Panc1 (cell line): ENCODE results near the gene PDK2. TPM values are rescaled to one million over a fixed set of nuclear protein-coding genes. Genes with fewer than 3 reads are reported as not detected.

Source experiments
- ATAC-seq: fragments of 200-7000 bp; cut with Tn5 transposase; 2 replicates; pipeline ENCODE4 v1.9.1; 2020; ENCODE audit warnings: mild to moderate bottlenecking, moderate library complexity
- BruUV-seq: library from RNA; stranded (reverse); fragments of 400-500 nt; replicated peaks from 2 replicates; lab custom pipeline; 2021; lab: Mats Ljungman, UMichigan
- CTCF ChIA-PET: fragments of 300-600 bp; sonication (Branson Sonifier 250); formaldehyde crosslinking; loops from one replicate; lab custom pipeline; 2022; ENCODE audit warnings: antibody characterized with exemption; lab: Charles Lee
- POLR2A ChIA-PET: fragments of 300-600 bp; sonication (Branson Sonifier 250); formaldehyde crosslinking; loops from one replicate; lab custom pipeline; 2022; ENCODE audit warnings: antibody characterized with exemption; lab: Charles Lee
- DNase-seq: peaks from one replicate; pipeline ENCODE4 v3.0.0-alpha.2; 2010; ENCODE audit warnings: low read depth, low spot score
- H3K27ac ChIP-seq: 2 replicates; pipeline ENCODE4 v1.5.1; 2011; ENCODE audit warnings: mild to moderate bottlenecking, low read length, inconsistent platforms
- H3K27me3 ChIP-seq: fragments of 200-500 bp; sonication (Bioruptor generic); 2 replicates; pipeline ENCODE4 v1.6.0; 2014; ENCODE audit warnings: low read length, inconsistent platforms; ENCODE audit not compliant: control insufficient read depth, insufficient read depth
- H3K36me3 ChIP-seq: fragments of 200-500 bp; sonication (Bioruptor generic); 2 replicates; pipeline ENCODE4 v1.5.1; 2014; ENCODE audit warnings: inconsistent platforms, mild to moderate bottlenecking, low read length, moderate library complexity; ENCODE audit not compliant: control insufficient read depth, insufficient read depth
- H3K4me1 ChIP-seq: 2 replicates; pipeline ENCODE4 v1.5.1; 2011; ENCODE audit warnings: inconsistent platforms, mild to moderate bottlenecking, low read length, moderate library complexity; ENCODE audit not compliant: control insufficient read depth, insufficient read depth
- H3K4me3 ChIP-seq, 2 experiments: 2 replicates each; pipeline ENCODE4 v1.5.1; 2011 to 2012; ENCODE audit warnings: low read depth in 2 of 2, low read length in 2 of 2, mild to moderate bottlenecking in 2 of 2, inconsistent platforms in 1 of 2, moderate library complexity in 1 of 2
- H3K9me3 ChIP-seq: fragments of 200-500 bp; sonication (Bioruptor generic); 2 replicates; pipeline ENCODE4 v1.5.1; 2014; ENCODE audit warnings: low read depth, mild to moderate bottlenecking, inconsistent platforms, low read length, moderate library complexity; ENCODE audit not compliant: control insufficient read depth, insufficient read depth
- CTCF ChIP-seq: fragments of 450-650 bp; IDR thresholded peaks from 2 replicates; pipeline ENCODE4 v1.5.1; 2017; ENCODE audit warnings: mild to moderate bottlenecking
- POLR2AphosphoS5 ChIP-seq: IDR thresholded peaks from 2 replicates; pipeline ENCODE4 v1.6.1; 2012; ENCODE audit warnings: mild to moderate bottlenecking, low read depth, low read length, moderate library complexity
- SIN3A ChIP-seq: IDR thresholded peaks from 2 replicates; pipeline ENCODE4 v1.6.1; 2012; ENCODE audit warnings: low read depth, mild to moderate bottlenecking, low read length, moderate library complexity, borderline replicate concordance; ENCODE audit not compliant: insufficient read depth
- TCF7L2 ChIP-seq: IDR thresholded peaks from 2 replicates; pipeline ENCODE4 v1.6.1; 2011; ENCODE audit warnings: mild to moderate bottlenecking, low read depth, low read length, inconsistent platforms
- in situ Hi-C: cut with HindIII; loops from 2 replicates; pipeline ENCODE4 v1.10.0; 2016; ENCODE audit warnings: low sequenced_read_pairs, low pct_unique_long_range_greater_than_20kb
- intact Hi-C: fragments of 100-400 bp; cut with micrococcal nuclease; formaldehyde crosslinking; loops from one replicate; pipeline ENCODE4 v1.10.0; 2022; ENCODE audit not compliant: unreplicated experiment
- total RNA-seq: library from RNA; stranded (reverse); gene quantifications from one replicate; pipeline ENCODE4 v1.2.1, GENCODE V29; 2021; ENCODE audit not compliant: unreplicated experiment
- TF ChIP-seq, protein P1 (sequence below), 2 experiments: IDR thresholded peaks; 2 replicates each; pipeline ENCODE4 v1.6.1; 2011 to 2012; ENCODE audit warnings: low read depth in 2 of 2, control low read depth in 1 of 2, low read length in 1 of 2, mild to moderate bottlenecking in 1 of 2, moderate library complexity in 1 of 2; ENCODE audit not compliant: insufficient read depth in 1 of 2

PDK2 gene
- total RNA-seq, 1 experiment from 2014 or later = 46.0 TPM

DNA sequence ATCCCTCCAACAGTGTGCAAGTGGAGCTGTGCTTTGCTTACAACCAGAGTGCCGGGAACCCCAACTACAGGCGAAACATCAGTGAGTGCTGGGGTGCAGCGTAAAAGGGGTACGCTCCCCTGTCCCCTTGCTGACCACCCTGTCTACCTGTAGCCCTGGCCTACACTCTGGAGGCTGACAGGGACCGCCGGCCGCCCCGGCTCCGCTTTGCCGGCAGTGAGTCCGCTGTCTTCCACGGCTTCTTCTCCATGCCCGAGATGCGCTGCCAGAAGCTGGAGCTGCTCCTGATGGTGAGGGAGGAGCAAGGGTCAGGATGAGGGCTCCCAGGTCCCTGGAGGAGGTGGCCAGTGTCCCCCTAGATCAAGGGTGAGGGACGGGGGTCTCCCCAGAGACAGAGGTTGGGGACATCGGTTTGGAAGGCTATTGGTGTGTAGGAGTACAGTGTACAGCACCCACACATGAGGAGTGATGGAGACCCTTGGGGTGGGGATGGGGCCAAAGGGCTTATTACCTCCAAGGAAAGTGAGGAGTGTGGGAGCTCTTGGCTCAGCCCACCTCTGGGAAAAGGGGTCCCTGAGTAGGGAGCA lies 19.6 kb upstream of the PDK2 start:
- intact Hi-C loops = no loop called here
- BruUV-seq = no TSS peak
- CTCF ChIA-PET = no interaction called here
- POLR2A ChIA-PET = no interaction called here
- DNase-seq (no peak), ATAC-seq (no peak)
- Histone ChIP-seq H3K27ac (no peak overlapping the region), H3K36me3 (peaks cover 11% of the 10 kb centered on the region), H3K27me3 (no peaks in the 10 kb centered on the region), H3K4me3 (no peak overlapping the region), H3K9me3 (no peaks in the 10 kb centered on the region), H3K4me1 (no peaks in the 10 kb centered on the region)
- TF ChIP-seq CTCF (no peak), TCF7L2 (no peak), SIN3A (no peak)
- in situ Hi-C loops = no loop called here

- BruUV-seq = no TSS peak
- H3K9me3 ChIP-seq = no peaks in the 10 kb centered on the region
- DNase-seq = no peak
- TF ChIP-seq TCF7L2 (no peak), SIN3A (no peak), POLR2AphosphoS5 (0 out of 2 replicates have a peak, but pooled peaks have one; percentile 40), CTCF (no peak)
- TF ChIP-seq, protein P1, sequence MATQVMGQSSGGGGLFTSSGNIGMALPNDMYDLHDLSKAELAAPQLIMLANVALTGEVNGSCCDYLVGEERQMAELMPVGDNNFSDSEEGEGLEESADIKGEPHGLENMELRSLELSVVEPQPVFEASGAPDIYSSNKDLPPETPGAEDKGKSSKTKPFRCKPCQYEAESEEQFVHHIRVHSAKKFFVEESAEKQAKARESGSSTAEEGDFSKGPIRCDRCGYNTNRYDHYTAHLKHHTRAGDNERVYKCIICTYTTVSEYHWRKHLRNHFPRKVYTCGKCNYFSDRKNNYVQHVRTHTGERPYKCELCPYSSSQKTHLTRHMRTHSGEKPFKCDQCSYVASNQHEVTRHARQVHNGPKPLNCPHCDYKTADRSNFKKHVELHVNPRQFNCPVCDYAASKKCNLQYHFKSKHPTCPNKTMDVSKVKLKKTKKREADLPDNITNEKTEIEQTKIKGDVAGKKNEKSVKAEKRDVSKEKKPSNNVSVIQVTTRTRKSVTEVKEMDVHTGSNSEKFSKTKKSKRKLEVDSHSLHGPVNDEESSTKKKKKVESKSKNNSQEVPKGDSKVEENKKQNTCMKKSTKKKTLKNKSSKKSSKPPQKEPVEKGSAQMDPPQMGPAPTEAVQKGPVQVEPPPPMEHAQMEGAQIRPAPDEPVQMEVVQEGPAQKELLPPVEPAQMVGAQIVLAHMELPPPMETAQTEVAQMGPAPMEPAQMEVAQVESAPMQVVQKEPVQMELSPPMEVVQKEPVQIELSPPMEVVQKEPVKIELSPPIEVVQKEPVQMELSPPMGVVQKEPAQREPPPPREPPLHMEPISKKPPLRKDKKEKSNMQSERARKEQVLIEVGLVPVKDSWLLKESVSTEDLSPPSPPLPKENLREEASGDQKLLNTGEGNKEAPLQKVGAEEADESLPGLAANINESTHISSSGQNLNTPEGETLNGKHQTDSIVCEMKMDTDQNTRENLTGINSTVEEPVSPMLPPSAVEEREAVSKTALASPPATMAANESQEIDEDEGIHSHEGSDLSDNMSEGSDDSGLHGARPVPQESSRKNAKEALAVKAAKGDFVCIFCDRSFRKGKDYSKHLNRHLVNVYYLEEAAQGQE (IDR thresholded peaks at IDR 0.05; ENCODE audit: insufficient read depth in 1 of 2, low read depth in 2 of 2, low read length in 1 of 2) = no peak
- in situ Hi-C loops = no loop called here
- ATAC-seq = no peak
- H3K27me3 ChIP-seq = no peaks in the 10 kb centered on the region
- H3K27ac ChIP-seq = no peak overlapping the region
- no peaks in the 10 kb centered on the region for H3K4me1 ChIP-seq
- ChIA-PET CTCF (no interaction called here), POLR2A (no interaction called here)
- H3K36me3 ChIP-seq = peaks cover 5% of the 10 kb centered on the region; the same call in 1 of the 2 replicates
- intact Hi-C loops = no loop called here
- H3K4me3 ChIP-seq = no peak overlapping the region
Observed at GRCh38 chr17:50076221-50076590, 18.9 kb upstream of the PDK2 start.
